KMS-11 (cell line): Measurements from ENCODE around the gene SEC61A2.
"Not testable (repeated sequence)": the region's sequence is repeated elsewhere in the genome, so short reads cannot be mapped to it uniquely, and the experiment has no call there.

Source experiments
- H2AFZ ChIP-seq: fragments of 200-600 bp; sonication (generic); 2 replicates; pipeline ENCODE4 v1.6.1; 2016; ENCODE audit warnings: antibody characterized with exemption, mixed run types, low read depth
- H3K27ac ChIP-seq: fragments of 200-600 bp; sonication (generic); 2 replicates; pipeline ENCODE4 v1.6.1; 2016; ENCODE audit warnings: mild to moderate bottlenecking, mixed run types
- H3K27me3 ChIP-seq: fragments of 200-600 bp; sonication (generic); 2 replicates; pipeline ENCODE4 v1.6.1; 2017; ENCODE audit warnings: mild to moderate bottlenecking, low read depth, mixed run types, moderate library complexity; ENCODE audit not compliant: insufficient read depth
- H3K36me3 ChIP-seq: fragments of 200-600 bp; sonication (generic); 2 replicates; pipeline ENCODE4 v1.6.1; 2017; ENCODE audit warnings: mild to moderate bottlenecking, mixed run types; ENCODE audit not compliant: insufficient read depth
- H3K4me1 ChIP-seq: fragments of 200-600 bp; sonication (generic); 2 replicates; pipeline ENCODE4 v1.6.1; 2016; ENCODE audit warnings: mild to moderate bottlenecking, low read depth, mixed run types; ENCODE audit not compliant: poor library complexity, severe bottlenecking
- H3K4me2 ChIP-seq: fragments of 200-600 bp; sonication (generic); 2 replicates; pipeline ENCODE4 v1.7.0; 2016; ENCODE audit warnings: mild to moderate bottlenecking, mixed run types
- H3K4me3 ChIP-seq: fragments of 200-600 bp; sonication (generic); IDR thresholded peaks from 2 replicates; pipeline ENCODE4 v1.6.1; 2017; ENCODE audit warnings: low read depth, low read length, mixed read lengths; ENCODE audit not compliant: insufficient read depth
- H3K79me2 ChIP-seq: fragments of 200-600 bp; sonication (generic); 2 replicates; pipeline ENCODE4 v1.6.1; 2016; ENCODE audit warnings: low read depth, mixed run types; ENCODE audit not compliant: insufficient read depth
- H3K9ac ChIP-seq: fragments of 200-600 bp; sonication (generic); 2 replicates; pipeline ENCODE4 v1.6.1; 2016; ENCODE audit warnings: mild to moderate bottlenecking, mixed run types
- H4K20me1 ChIP-seq: fragments of 200-600 bp; sonication (generic); 2 replicates; pipeline ENCODE4 v1.6.1; 2016; ENCODE audit warnings: mild to moderate bottlenecking, mixed run types; ENCODE audit not compliant: insufficient read depth
- TF ChIP-seq, protein P1 (sequence below): fragments of 200-600 bp; sonication (generic); conservative IDR thresholded peaks from 2 replicates; pipeline ENCODE4 v1.6.1; 2017; ENCODE audit warnings: low read depth, mild to moderate bottlenecking, antibody characterized with exemption, low read length, moderate library complexity, mixed read lengths

SEC61A2 gene

GRCh38 chr10:12091421-12091820, 38.1 kb upstream of the SEC61A2 start:
- no peaks in the 10 kb centered on the region for H3K36me3 ChIP-seq
- no peaks in the 10 kb centered on the region for H3K79me2 ChIP-seq

GRCh38 chr10:12097361-12097760, 32.1 kb upstream of the SEC61A2 start:
- H3K79me2 ChIP-seq, H4K20me1 ChIP-seq, H3K4me2 ChIP-seq, H2AFZ ChIP-seq, H3K4me3 ChIP-seq, H3K27me3 ChIP-seq, H3K9ac ChIP-seq, H3K36me3 ChIP-seq, H3K27ac ChIP-seq: not testable (repeated sequence)
- H3K4me1 ChIP-seq, result peaks cover 11% of the 10 kb centered on the region

More at GRCh38 chr10:12091421-12091820, 38.1 kb upstream of the SEC61A2 start:
- Histone ChIP-seq H3K9ac (no peak overlapping the region), H4K20me1 (no peaks in the 10 kb centered on the region), H3K27me3 (no peaks in the 10 kb centered on the region), H3K27ac (no peak overlapping the region), H3K4me1 (peaks cover 11% of the 10 kb centered on the region), H3K4me3 (no peak overlapping the region), H3K4me2 (no peak overlapping the region), H2AFZ (no peak overlapping the region)
- TF ChIP-seq, protein P1, sequence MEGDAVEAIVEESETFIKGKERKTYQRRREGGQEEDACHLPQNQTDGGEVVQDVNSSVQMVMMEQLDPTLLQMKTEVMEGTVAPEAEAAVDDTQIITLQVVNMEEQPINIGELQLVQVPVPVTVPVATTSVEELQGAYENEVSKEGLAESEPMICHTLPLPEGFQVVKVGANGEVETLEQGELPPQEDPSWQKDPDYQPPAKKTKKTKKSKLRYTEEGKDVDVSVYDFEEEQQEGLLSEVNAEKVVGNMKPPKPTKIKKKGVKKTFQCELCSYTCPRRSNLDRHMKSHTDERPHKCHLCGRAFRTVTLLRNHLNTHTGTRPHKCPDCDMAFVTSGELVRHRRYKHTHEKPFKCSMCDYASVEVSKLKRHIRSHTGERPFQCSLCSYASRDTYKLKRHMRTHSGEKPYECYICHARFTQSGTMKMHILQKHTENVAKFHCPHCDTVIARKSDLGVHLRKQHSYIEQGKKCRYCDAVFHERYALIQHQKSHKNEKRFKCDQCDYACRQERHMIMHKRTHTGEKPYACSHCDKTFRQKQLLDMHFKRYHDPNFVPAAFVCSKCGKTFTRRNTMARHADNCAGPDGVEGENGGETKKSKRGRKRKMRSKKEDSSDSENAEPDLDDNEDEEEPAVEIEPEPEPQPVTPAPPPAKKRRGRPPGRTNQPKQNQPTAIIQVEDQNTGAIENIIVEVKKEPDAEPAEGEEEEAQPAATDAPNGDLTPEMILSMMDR, result no peak

DNA sequence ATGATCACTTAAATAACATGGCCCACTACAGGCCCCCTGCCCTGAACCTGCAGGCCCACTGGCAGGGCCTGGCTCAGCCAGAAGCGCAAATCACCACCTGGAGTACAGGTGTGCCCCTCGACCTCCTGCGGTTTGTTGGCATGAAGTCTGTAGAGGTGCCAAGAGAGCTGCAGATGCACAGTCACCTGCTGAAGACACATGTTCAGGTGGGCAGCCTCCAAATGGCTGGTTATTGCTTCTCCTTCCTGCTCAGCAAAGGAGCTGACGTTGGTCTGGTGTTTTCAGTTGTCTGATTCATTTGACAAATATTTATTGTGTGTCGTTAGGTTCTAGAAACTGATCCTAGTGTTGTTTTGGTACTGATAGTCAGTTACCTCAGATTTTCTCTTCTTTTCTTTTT, 31.7 kb upstream of the SEC61A2 start:
- no peaks in the 10 kb centered on the region for H3K79me2 ChIP-seq
- TF ChIP-seq, protein P1, result no peak
- no peaks in the 10 kb centered on the region for H3K27me3 ChIP-seq
- H3K4me1 ChIP-seq, result peaks cover 11% of the 10 kb centered on the region
- H3K4me3 ChIP-seq, result no peak overlapping the region
- no peak overlapping the region for H3K4me2 ChIP-seq
- no peak overlapping the region for H3K27ac ChIP-seq
- H3K36me3 ChIP-seq, result no peaks in the 10 kb centered on the region
- no peak overlapping the region for H2AFZ ChIP-seq
- H3K9ac ChIP-seq, result no peak overlapping the region
- H4K20me1 ChIP-seq, result no peaks in the 10 kb centered on the region

GRCh38 chr10:12098966-12099365, 30.5 kb upstream of the SEC61A2 start:
- no peak overlapping the region for H2AFZ ChIP-seq
- no peak overlapping the region for H3K4me2 ChIP-seq
- H4K20me1 ChIP-seq, result no peaks in the 10 kb centered on the region
- H3K27me3 ChIP-seq, result no peaks in the 10 kb centered on the region
- H3K79me2 ChIP-seq, result no peaks in the 10 kb centered on the region
- peaks cover 1% of the 10 kb centered on the region; the same call in 1 of the 2 replicates for H3K36me3 ChIP-seq
- H3K4me1 ChIP-seq, result peaks cover 11% of the 10 kb centered on the region
- H3K9ac ChIP-seq, result no peak overlapping the region
- H3K27ac ChIP-seq, result no peak overlapping the region
- TF ChIP-seq, protein P1, result no peak
- no peak overlapping the region for H3K4me3 ChIP-seq

- Histone ChIP-seq H3K4me1 (no peaks in the 10 kb centered on the region), H2AFZ (no peak overlapping the region), H3K9ac (no peak overlapping the region), H3K79me2 (no peaks in the 10 kb centered on the region), H3K36me3 (peaks cover 2% of the 10 kb centered on the region; the same call in 1 of the 2 replicates), H3K4me3 (no peak overlapping the region), H4K20me1 (no peaks in the 10 kb centered on the region), H3K4me2 (no peak overlapping the region), H3K27me3 (no peaks in the 10 kb centered on the region), H3K27ac (no peak overlapping the region)
- TF ChIP-seq, protein P1, result no peak
These were observed 25.7 kb upstream of the SEC61A2 start for GRCh38 chr10:12103802-12104201.
